HEK293 (cell line): Measurements from ENCODE around the gene SMARCB1.
A peak's percentile ranks its signal among the peaks of the same experiment; 100 is the strongest.

Experiments used
- CTCF ChIA-PET: fragments of 350-600 bp; formaldehyde crosslinking; extraction: SDS; loops from one replicate; lab custom pipeline; 2021; ENCODE audit warnings: antibody characterized with exemption; lab: Yijun Ruan, JAX
- POLR2A ChIA-PET: fragments of 300-600 bp; formaldehyde crosslinking; extraction: SDS; loops from one replicate; lab custom pipeline; 2020; ENCODE audit warnings: antibody characterized with exemption, inconsistent platforms; lab: Yijun Ruan, JAX
- H3K27ac ChIP-seq: fragments of 200-500 bp; sonication (Bioruptor generic); 2 replicates; pipeline ENCODE4 v1.5.1; 2014; ENCODE audit warnings: low read depth, low read length, control low read depth, inconsistent platforms; ENCODE audit errors: extremely low read depth
- H3K36me3 ChIP-seq, 2 experiments: fragments of 200-500 bp in 1 of 2; sonication (Bioruptor generic) in 1 of 2; 1 replicate in 1 of 2; 2 replicates in 1 of 2; pipeline ENCODE4 v1.5.1; 2014 to 2017; ENCODE audit warnings: inconsistent platforms in 2 of 2, low read length in 2 of 2; ENCODE audit not compliant: control insufficient read depth in 2 of 2, insufficient read depth in 1 of 2
- H3K4me1 ChIP-seq: fragments of 200-500 bp; sonication (Bioruptor generic); 2 replicates; pipeline ENCODE4 v1.5.1; 2014; ENCODE audit warnings: mild to moderate bottlenecking, low read length, inconsistent platforms; ENCODE audit not compliant: control insufficient read depth, insufficient read depth
- H3K4me3 ChIP-seq: 2 replicates; pipeline ENCODE4 v1.5.1; 2011; ENCODE audit warnings: low read depth, mild to moderate bottlenecking, control low read depth, low read length, moderate library complexity
- H3K9me3 ChIP-seq: fragments of 200-500 bp; sonication (Bioruptor generic); 2 replicates; pipeline ENCODE4 v1.5.1; 2014; ENCODE audit warnings: low read depth, low read length, inconsistent platforms; ENCODE audit not compliant: control insufficient read depth, insufficient read depth
- GLI4 ChIP-seq: fragments of 450-650 bp; formaldehyde crosslinking; IDR thresholded peaks from 2 replicates; pipeline ENCODE4 v1.5.1; 2016; ENCODE audit warnings: missing biosample characterization, missing genetic modification characterization
- KLF16 ChIP-seq: fragments of 450-650 bp; formaldehyde crosslinking; IDR thresholded peaks from 2 replicates; pipeline ENCODE4 v1.5.1; 2017; ENCODE audit warnings: missing biosample characterization, missing genetic modification characterization
- KLF9 ChIP-seq: fragments of 450-650 bp; formaldehyde crosslinking; IDR thresholded peaks from 2 replicates; pipeline ENCODE4 v1.5.1; 2016; ENCODE audit warnings: missing biosample characterization, missing genetic modification characterization, low read depth
- ZBTB17 ChIP-seq: fragments of 450-650 bp; formaldehyde crosslinking; IDR thresholded peaks from 2 replicates; pipeline ENCODE4 v1.5.1; 2016; ENCODE audit warnings: missing biosample characterization, missing genetic modification characterization
- ZFP37 ChIP-seq: fragments of 450-650 bp; formaldehyde crosslinking; IDR thresholded peaks from 2 replicates; pipeline ENCODE4 v1.5.1; 2016; ENCODE audit warnings: missing biosample characterization, missing genetic modification characterization
- ZIC2 ChIP-seq: fragments of 450-650 bp; formaldehyde crosslinking; IDR thresholded peaks from 2 replicates; pipeline ENCODE4 v1.5.1; 2016; ENCODE audit warnings: missing biosample characterization, missing genetic modification characterization
- ZNF184 ChIP-seq: fragments of 450-650 bp; IDR thresholded peaks from 2 replicates; pipeline ENCODE4 v1.5.1; 2018; ENCODE audit warnings: missing biosample characterization, mild to moderate bottlenecking, missing genetic modification characterization
- ZNF335 ChIP-seq: fragments of 450-650 bp; formaldehyde crosslinking; conservative IDR thresholded peaks from 2 replicates; pipeline ENCODE4 v1.5.1; 2016; ENCODE audit warnings: missing biosample characterization, missing genetic modification characterization
- ZNF366 ChIP-seq: fragments of 450-650 bp; formaldehyde crosslinking; conservative IDR thresholded peaks from 2 replicates; pipeline ENCODE4 v1.5.1; 2016; ENCODE audit warnings: missing biosample characterization, missing genetic modification characterization
- ZNF398 ChIP-seq: fragments of 450-650 bp; formaldehyde crosslinking; IDR thresholded peaks from 2 replicates; pipeline ENCODE4 v1.5.1; 2017; ENCODE audit warnings: missing biosample characterization, missing genetic modification characterization
- ZNF530 ChIP-seq: fragments of 450-650 bp; formaldehyde crosslinking; IDR thresholded peaks from 2 replicates; pipeline ENCODE4 v1.5.1; 2016; ENCODE audit warnings: low read depth, missing biosample characterization, missing genetic modification characterization
- TF ChIP-seq, protein P1 (sequence below): fragments of 450-650 bp; formaldehyde crosslinking; IDR thresholded peaks from 2 replicates; pipeline ENCODE4 v1.5.1; 2016; ENCODE audit warnings: missing biosample characterization, missing genetic modification characterization
- TF ChIP-seq, protein P2 (sequence below): fragments of 450-650 bp; formaldehyde crosslinking; IDR thresholded peaks from 2 replicates; pipeline ENCODE4 v1.5.1; 2016; ENCODE audit warnings: missing biosample characterization, missing genetic modification characterization
- TF ChIP-seq, protein P3 (sequence below): fragments of 450-650 bp; formaldehyde crosslinking; IDR thresholded peaks from 2 replicates; pipeline ENCODE4 v1.5.1; 2017; ENCODE audit warnings: missing biosample characterization, missing genetic modification characterization

Gene SMARCB1

GRCh38 chr22:23754220-23754919 lies 32.4 kb upstream of the SMARCB1 start, which contains the start of gene VPREB3 (continued):
- TF ChIP-seq, protein P1, sequence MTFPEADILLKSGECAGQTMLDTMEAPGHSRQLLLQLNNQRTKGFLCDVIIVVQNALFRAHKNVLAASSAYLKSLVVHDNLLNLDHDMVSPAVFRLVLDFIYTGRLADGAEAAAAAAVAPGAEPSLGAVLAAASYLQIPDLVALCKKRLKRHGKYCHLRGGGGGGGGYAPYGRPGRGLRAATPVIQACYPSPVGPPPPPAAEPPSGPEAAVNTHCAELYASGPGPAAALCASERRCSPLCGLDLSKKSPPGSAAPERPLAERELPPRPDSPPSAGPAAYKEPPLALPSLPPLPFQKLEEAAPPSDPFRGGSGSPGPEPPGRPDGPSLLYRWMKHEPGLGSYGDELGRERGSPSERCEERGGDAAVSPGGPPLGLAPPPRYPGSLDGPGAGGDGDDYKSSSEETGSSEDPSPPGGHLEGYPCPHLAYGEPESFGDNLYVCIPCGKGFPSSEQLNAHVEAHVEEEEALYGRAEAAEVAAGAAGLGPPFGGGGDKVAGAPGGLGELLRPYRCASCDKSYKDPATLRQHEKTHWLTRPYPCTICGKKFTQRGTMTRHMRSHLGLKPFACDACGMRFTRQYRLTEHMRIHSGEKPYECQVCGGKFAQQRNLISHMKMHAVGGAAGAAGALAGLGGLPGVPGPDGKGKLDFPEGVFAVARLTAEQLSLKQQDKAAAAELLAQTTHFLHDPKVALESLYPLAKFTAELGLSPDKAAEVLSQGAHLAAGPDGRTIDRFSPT (tag by site-specific recombination) = no peak
- TF ChIP-seq ZNF398 (no peak), GLI4 (tag by site-specific recombination) (no peak), ZNF530 (tag by site-specific recombination) (no peak), KLF16 (no peak), ZNF366 (tag by site-specific recombination) (no peak)
- TF ChIP-seq, protein P2, sequence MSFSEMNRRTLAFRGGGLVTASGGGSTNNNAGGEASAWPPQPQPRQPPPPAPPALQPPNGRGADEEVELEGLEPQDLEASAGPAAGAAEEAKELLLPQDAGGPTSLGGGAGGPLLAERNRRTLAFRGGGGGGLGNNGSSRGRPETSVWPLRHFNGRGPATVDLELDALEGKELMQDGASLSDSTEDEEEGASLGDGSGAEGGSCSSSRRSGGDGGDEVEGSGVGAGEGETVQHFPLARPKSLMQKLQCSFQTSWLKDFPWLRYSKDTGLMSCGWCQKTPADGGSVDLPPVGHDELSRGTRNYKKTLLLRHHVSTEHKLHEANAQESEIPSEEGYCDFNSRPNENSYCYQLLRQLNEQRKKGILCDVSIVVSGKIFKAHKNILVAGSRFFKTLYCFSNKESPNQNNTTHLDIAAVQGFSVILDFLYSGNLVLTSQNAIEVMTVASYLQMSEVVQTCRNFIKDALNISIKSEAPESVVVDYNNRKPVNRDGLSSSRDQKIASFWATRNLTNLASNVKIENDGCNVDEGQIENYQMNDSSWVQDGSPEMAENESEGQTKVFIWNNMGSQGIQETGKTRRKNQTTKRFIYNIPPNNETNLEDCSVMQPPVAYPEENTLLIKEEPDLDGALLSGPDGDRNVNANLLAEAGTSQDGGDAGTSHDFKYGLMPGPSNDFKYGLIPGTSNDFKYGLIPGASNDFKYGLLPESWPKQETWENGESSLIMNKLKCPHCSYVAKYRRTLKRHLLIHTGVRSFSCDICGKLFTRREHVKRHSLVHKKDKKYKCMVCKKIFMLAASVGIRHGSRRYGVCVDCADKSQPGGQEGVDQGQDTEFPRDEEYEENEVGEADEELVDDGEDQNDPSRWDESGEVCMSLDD (tag by site-specific recombination) = no peak

- Histone ChIP-seq H3K27ac (no peak overlapping the region), H3K9me3 (no peaks in the 10 kb centered on the region), H3K4me3 (no peak overlapping the region), H3K4me1 (peaks cover 4% of the 10 kb centered on the region; the same call in 1 of the 2 replicates), H3K36me3 (no peaks in the 10 kb centered on the region)
- TF ChIP-seq ZNF335 (tag by site-specific recombination) (peak; percentile 59), ZFP37 (tag by site-specific recombination) (no peak), ZBTB17 (tag by site-specific recombination) (peak; percentile 38; the same call in 1 of the 2 replicates)
- ChIA-PET CTCF (interaction anchor here (0.6 to 2.0 kb wide), 3 partner anchors 14 to 163 kb away, joined by 3 to 6 read pairs (median 4); partner anchors contain the start of gene CHCHD10), POLR2A (interaction anchor here (0.9 kb wide), 1 partner anchor 13 kb away, joined by 3 read pairs; no protein-coding TSS in a partner anchor)
These were observed 31.7 kb upstream of the SMARCB1 start for GRCh38 chr22:23754980-23755636.

DNA sequence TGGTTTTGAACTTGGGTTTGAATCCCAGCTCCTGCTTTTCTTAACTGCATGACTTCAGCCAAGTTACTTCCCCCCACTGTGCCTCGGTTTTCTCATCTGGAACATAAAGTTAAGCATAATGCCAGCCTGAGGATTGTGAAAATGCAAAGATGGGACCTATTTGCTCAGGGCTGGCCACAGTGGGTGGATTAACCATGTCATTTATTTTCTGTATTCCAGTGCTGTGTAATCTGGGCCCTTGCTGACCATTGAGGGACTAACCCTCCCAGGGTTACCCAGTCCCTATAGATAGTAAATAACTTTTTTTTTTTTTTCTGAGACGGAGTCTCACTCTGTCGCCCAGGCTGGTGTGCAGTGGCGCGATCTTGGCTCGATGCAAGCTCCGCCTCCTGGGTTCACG lies 31.1 kb upstream of the SMARCB1 start:
- ChIA-PET CTCF (interaction anchor here (0.6 to 2.0 kb wide), 3 partner anchors 13 to 163 kb away, joined by 3 to 6 read pairs (median 4); partner anchors contain the start of gene CHCHD10), POLR2A (interaction anchor here (0.9 kb wide), 1 partner anchor 14 kb away, joined by 3 read pairs; no protein-coding TSS in a partner anchor)
- H3K27ac ChIP-seq = no peak overlapping the region
- no peaks in the 10 kb centered on the region for H3K36me3 ChIP-seq
- peaks cover 3% of the 10 kb centered on the region; the same call in 1 of the 2 replicates for H3K4me1 ChIP-seq
- no peaks in the 10 kb centered on the region for H3K9me3 ChIP-seq
- no peak overlapping the region for H3K4me3 ChIP-seq
- TF ChIP-seq ZIC2 (no peak), ZNF184 (no peak), KLF9 (tag by site-specific recombination) (no peak)
- TF ChIP-seq, protein P3, sequence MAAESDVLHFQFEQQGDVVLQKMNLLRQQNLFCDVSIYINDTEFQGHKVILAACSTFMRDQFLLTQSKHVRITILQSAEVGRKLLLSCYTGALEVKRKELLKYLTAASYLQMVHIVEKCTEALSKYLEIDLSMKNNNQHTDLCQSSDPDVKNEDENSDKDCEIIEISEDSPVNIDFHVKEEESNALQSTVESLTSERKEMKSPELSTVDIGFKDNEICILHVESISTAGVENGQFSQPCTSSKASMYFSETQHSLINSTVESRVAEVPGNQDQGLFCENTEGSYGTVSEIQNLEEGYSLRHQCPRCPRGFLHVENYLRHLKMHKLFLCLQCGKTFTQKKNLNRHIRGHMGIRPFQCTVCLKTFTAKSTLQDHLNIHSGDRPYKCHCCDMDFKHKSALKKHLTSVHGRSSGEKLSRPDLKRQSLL (tag by site-specific recombination) = no peak
